HUES6 (cell line): ENCODE measurements around the gene PSMA2.

ENCODE experiments used
- H3K27ac ChIP-seq: 2 replicates; pipeline ENCODE4 v1.7.0; 2013; ENCODE audit warnings: low read depth, mild to moderate bottlenecking, low read length, inconsistent platforms
- H3K27me3 ChIP-seq: 2 replicates; pipeline ENCODE4 v1.6.1; 2013; ENCODE audit warnings: low read length; ENCODE audit not compliant: control insufficient read depth, insufficient read depth
- H3K36me3 ChIP-seq: 2 replicates; pipeline ENCODE4 v1.6.1; 2013; ENCODE audit warnings: low read length; ENCODE audit not compliant: control insufficient read depth, insufficient read depth
- H3K4me1 ChIP-seq: 2 replicates; pipeline ENCODE4 v1.6.1; 2013; ENCODE audit warnings: low read length; ENCODE audit not compliant: control insufficient read depth, insufficient read depth
- H3K4me3 ChIP-seq: 2 replicates; pipeline ENCODE4 v1.5.1; 2013; ENCODE audit warnings: low read depth, low read length
- H3K9ac ChIP-seq: one replicate; pipeline ENCODE4 v1.6.1; 2013; ENCODE audit warnings: mild to moderate bottlenecking, low read length
- H3K9me3 ChIP-seq: 2 replicates; pipeline ENCODE4 v1.6.1; 2013; ENCODE audit warnings: low read depth, low read length; ENCODE audit not compliant: control insufficient read depth, insufficient read depth

The PSMA2 gene

GRCh38 chr7:42876182-42877068 lies 55.5 kb downstream of the PSMA2 start:
- Histone ChIP-seq H3K9me3 (peaks cover 12% of the 10 kb centered on the region), H3K4me1 (peaks cover 7% of the 10 kb centered on the region; the same call in 1 of the 2 replicates), H3K9ac (peak overlapping the region; percentile 48), H3K27me3 (no peaks in the 10 kb centered on the region), H3K27ac (peak overlapping the region; percentile 46; the same call in 1 of the 2 replicates), H3K36me3 (peaks cover 3% of the 10 kb centered on the region; the same call in 1 of the 2 replicates), H3K4me3 (no peak overlapping the region)

- Histone ChIP-seq H3K27ac (peak overlapping the region; percentile 50; the same call in 1 of the 2 replicates), H3K4me1 (no peaks in the 10 kb centered on the region; the same call in 1 of the 2 replicates), H3K9ac (no peak overlapping the region), H3K4me3 (no peak overlapping the region), H3K9me3 (peaks cover 52% of the 10 kb centered on the region), H3K27me3 (no peaks in the 10 kb centered on the region), H3K36me3 (peaks cover 13% of the 10 kb centered on the region; the same call in 1 of the 2 replicates)
Observed at GRCh38 chr7:42869131-42870020, 62.6 kb downstream of the PSMA2 start.

DNA sequence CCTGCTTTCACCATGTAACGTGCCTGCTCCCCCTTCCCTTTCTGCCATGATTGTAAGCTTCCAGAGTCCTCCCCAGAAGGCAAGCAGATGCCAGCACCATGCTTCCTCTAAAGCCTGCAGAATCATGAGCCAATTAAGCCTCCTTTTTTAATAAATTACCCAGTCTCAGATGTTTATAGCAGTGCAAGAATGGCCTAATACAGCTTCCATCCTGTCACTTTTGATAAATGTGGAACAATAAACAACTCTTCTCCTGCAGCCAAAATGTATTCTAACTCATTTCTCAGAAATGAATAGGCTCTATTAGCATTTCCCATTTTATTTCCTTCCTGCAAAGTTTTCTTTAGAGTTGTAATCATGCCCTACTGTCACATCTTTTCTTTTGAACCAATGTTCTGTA lies 63.5 kb downstream of the PSMA2 start:
- Histone ChIP-seq H3K4me3 (no peak overlapping the region), H3K36me3 (peaks cover 13% of the 10 kb centered on the region; the same call in 1 of the 2 replicates), H3K9me3 (peaks cover 57% of the 10 kb centered on the region), H3K27me3 (no peaks in the 10 kb centered on the region), H3K4me1 (no peaks in the 10 kb centered on the region; the same call in 1 of the 2 replicates), H3K9ac (no peak overlapping the region), H3K27ac (no peak overlapping the region)
